ENCODE results near the gene ITGA5. TPM values are rescaled to one million over a fixed set of nuclear protein-coding genes. Genes with fewer than 3 reads are reported as not detected.

Gene ITGA5
- total and polyA plus RNA-seq, 2 of the 13 experiments (the other 11 are each of a cell fraction or from before 2014, with no cell fraction given), result 0.20 to 0.40 TPM

GRCh38 chr12:54439096-54439495 is 20.0 kb upstream of the ITGA5 start:
- Histone ChIP-seq H3K4me1 (ENCODE audit: insufficient read depth, low read length) (peaks cover 6% of the 10 kb centered on the region; the same call in 1 of the 2 replicates), H3K4me2 (ENCODE audit: low read depth, low read length) (no peak overlapping the region), H3K9me3 (ENCODE audit: low read length) (no peaks in the 10 kb centered on the region), H4K20me1 (ENCODE audit: insufficient read depth, low read length) (no peaks in the 10 kb centered on the region; the same call in 1 of the 2 replicates), H3K4me3 (replicated peaks in 1 of 3; ENCODE audit: insufficient read depth in 1 of 3, low read depth in 2 of 3, low read length in 3 of 3) (no peak overlapping the region), H2AFZ (ENCODE audit: low read length) (no peak overlapping the region), H3K27me3 (ENCODE audit: control insufficient read depth in 1 of 2, insufficient read depth in 2 of 2, low read length in 2 of 2) (no peaks in the 10 kb centered on the region), H3K79me2 (ENCODE audit: insufficient read depth, low read length) (no peaks in the 10 kb centered on the region), H3K36me3 (replicated peaks in 1 of 2; ENCODE audit: control insufficient read depth in 1 of 2, insufficient read depth in 2 of 2, low read length in 2 of 2) (no peaks in the 10 kb centered on the region), H3K27ac (ENCODE audit: extremely low read length, insufficient read depth, low read length) (no peak overlapping the region), H3K9ac (ENCODE audit: insufficient read depth, low read depth, low read length) (no peak overlapping the region)
- CTCF ChIA-PET (ENCODE audit: low intra/inter-chr PET ratio, low total read pairs), result interaction anchor here (1.3 to 1.8 kb wide), 2 partner anchors 37 to 40 kb away, joined by 3 to 18 read pairs; no protein-coding TSS in a partner anchor
- FAIRE-seq (no peak), DNase-seq (ENCODE audit: low spot score) (no peak), ATAC-seq (no peak)
- in situ Hi-C loops (cut with HindIII; ENCODE audit: extremely low pct_ligation_motif_present, low pct_unique_long_range_greater_than_20kb), result loop anchor here (5.0 kb wide), 1 partner anchor 37 kb away; no protein-coding TSS in a partner anchor
- POLR2A ChIA-PET, result no interaction called here
- WGBS (ENCODE audit: low lambda C conversion rate), result 20% methylated on average over 1 of the region's 1 CpG
- intact Hi-C loops (cut with micrococcal nuclease; ENCODE audit: unreplicated experiment), result loop anchor here (1.0 kb wide), 1 partner anchor 40 kb away; no protein-coding TSS in a partner anchor
- BruUV-seq (replicated peaks), result no TSS peak
- TF ChIP-seq ATF3 (CRISPR knock-in tag; IDR thresholded peaks at IDR 0.05), result no peak
- no peak for TF ChIP-seq FOXA1 (IDR thresholded peaks at IDR 0.05)
- TF ChIP-seq FOXA1 (CRISPR knock-in tag; IDR thresholded peaks at IDR 0.05), result no peak
- no peak for TF ChIP-seq IRF1 (CRISPR knock-in tag; IDR thresholded peaks at IDR 0.05; ENCODE audit: low read depth)
- TF ChIP-seq ZNF891 (CRISPR knock-in tag; IDR thresholded peaks at IDR 0.05), result no peak
- no peak for TF ChIP-seq TP53 (CRISPR knock-in tag; conservative IDR thresholded peaks at IDR 0.05)
- TF ChIP-seq POGZ (CRISPR knock-in tag; IDR thresholded peaks at IDR 0.05), result no peak
- TF ChIP-seq ZNF124 (CRISPR knock-in tag; IDR thresholded peaks at IDR 0.05), result no peak
- no peak for TF ChIP-seq BRF2 (CRISPR knock-in tag; IDR thresholded peaks at IDR 0.05)
- TF ChIP-seq TBP (CRISPR knock-in tag; IDR thresholded peaks at IDR 0.05), result no peak
- no peak for TF ChIP-seq KLF6 (CRISPR knock-in tag; IDR thresholded peaks at IDR 0.05)
- no peak for TF ChIP-seq MXI1 (IDR thresholded peaks at IDR 0.05; ENCODE audit: borderline replicate concordance, low read depth, low read length)
- TF ChIP-seq PLSCR1 (CRISPR knock-in tag; IDR thresholded peaks at IDR 0.05; ENCODE audit: borderline replicate concordance), result no peak
- TF ChIP-seq USF2 (IDR thresholded peaks at IDR 0.05; ENCODE audit: low read depth, low read length), result no peak
- no peak for TF ChIP-seq USF2 (CRISPR knock-in tag; IDR thresholded peaks at IDR 0.05; ENCODE audit: borderline replicate concordance)
- TF ChIP-seq CENPBD1 (CRISPR knock-in tag; IDR thresholded peaks at IDR 0.05; ENCODE audit: borderline replicate concordance, low read depth), result no peak
- TF ChIP-seq FOSL2 (CRISPR knock-in tag; IDR thresholded peaks at IDR 0.05), result no peak
- TF ChIP-seq MEF2D (CRISPR knock-in tag; IDR thresholded peaks at IDR 0.05), result no peak
